ENCODE data around the gene NPC2.

- TF ChIP-seq, protein P1, sequence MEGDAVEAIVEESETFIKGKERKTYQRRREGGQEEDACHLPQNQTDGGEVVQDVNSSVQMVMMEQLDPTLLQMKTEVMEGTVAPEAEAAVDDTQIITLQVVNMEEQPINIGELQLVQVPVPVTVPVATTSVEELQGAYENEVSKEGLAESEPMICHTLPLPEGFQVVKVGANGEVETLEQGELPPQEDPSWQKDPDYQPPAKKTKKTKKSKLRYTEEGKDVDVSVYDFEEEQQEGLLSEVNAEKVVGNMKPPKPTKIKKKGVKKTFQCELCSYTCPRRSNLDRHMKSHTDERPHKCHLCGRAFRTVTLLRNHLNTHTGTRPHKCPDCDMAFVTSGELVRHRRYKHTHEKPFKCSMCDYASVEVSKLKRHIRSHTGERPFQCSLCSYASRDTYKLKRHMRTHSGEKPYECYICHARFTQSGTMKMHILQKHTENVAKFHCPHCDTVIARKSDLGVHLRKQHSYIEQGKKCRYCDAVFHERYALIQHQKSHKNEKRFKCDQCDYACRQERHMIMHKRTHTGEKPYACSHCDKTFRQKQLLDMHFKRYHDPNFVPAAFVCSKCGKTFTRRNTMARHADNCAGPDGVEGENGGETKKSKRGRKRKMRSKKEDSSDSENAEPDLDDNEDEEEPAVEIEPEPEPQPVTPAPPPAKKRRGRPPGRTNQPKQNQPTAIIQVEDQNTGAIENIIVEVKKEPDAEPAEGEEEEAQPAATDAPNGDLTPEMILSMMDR (conservative IDR thresholded peaks at IDR 0.05; ENCODE audit: low read depth, low read length): no peak
- TF ChIP-seq FOS (IDR thresholded peaks at IDR 0.05; ENCODE audit: low read depth, low read length) (peak; percentile 37; the same call in 1 of the 2 replicates), RCOR1 (IDR thresholded peaks at IDR 0.05; ENCODE audit: insufficient replicate concordance, low read length) (no peak), NFE2L2 (IDR thresholded peaks at IDR 0.05; ENCODE audit: low read depth, low read length) (no peak), USF2 (IDR thresholded peaks at IDR 0.05; ENCODE audit: low read depth, low read length) (no peak), RAD21 (IDR thresholded peaks at IDR 0.05; ENCODE audit: low read length) (no peak)
These were observed 17.3 kb upstream of the NPC2 start for GRCh38 chr14:74510223-74510931.
